Measurements from ENCODE around the gene WDR45B.
"Not testable (repeated sequence)": the region's sequence is repeated elsewhere in the genome, so short reads cannot be mapped to it uniquely, and the experiment has no call there.

Gene WDR45B

DNA sequence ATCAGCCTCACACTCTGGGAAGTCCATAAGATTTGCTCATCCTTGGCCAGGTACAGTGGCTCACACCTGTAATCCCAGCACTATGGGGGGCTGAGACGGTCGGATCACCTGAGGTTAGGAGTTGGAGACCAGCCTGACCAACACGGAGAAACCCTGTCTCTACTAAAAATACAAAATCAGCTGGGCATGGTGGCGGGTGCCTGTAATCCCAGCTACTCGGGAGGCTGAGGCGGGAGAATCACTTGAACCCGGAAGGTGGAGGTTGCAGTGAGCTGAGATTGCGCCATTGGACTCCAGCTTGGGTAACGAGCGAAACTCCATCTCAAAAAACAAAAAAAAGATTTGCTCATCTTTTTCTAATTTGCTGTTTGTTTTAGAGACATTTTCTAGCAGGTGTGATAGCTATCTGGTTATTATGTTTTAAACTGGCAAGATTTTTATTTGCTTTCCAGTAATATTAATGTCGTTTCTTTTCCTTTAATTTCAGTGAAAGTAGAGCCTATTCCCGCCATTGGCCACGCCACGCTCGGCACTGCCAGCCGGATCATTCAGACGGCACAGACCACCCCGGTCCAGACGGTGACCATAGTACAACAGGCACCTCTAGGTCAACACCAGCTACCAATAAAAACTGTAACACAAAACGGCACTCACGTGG lies 61.5 kb downstream of the WDR45B start:
- DNase-seq (ENCODE audit: low read depth in 3 of 3, low spot score in 1 of 3) = no peak

DNA sequence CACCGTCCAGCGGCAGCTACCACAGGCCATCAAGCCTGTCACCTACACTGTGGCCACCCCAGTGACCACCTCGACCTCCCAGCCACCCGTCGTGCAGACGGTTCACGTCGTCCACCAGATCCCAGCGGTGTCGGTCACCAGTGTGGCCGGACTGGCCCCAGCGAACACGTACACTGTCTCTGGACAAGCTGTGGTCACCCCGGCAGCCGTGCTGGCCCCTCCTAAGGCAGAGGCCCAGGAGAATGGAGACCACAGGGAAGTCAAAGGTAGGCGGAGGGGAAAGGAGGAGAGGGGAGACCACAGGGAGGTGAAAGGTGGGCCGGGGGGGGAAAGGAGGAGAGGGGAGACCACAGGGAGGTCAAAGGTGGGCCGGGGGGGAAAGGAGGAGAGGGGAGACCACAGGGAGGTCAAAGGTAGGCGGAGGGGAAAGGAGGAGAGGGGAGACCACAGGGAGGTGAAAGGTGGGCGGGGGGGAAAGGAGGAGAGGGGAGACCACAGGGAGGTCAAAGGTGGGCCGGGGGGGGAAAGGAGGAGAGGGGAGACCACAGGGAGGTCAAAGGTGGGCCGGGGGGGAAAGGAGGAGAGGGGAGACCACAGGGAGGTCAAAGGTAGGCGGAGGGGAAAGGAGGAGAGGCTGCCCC lies 62.2 kb downstream of the WDR45B start:
- DNase-seq (ENCODE audit: low read depth in 3 of 3, low spot score in 1 of 3) = not testable (repeated sequence)

DNA sequence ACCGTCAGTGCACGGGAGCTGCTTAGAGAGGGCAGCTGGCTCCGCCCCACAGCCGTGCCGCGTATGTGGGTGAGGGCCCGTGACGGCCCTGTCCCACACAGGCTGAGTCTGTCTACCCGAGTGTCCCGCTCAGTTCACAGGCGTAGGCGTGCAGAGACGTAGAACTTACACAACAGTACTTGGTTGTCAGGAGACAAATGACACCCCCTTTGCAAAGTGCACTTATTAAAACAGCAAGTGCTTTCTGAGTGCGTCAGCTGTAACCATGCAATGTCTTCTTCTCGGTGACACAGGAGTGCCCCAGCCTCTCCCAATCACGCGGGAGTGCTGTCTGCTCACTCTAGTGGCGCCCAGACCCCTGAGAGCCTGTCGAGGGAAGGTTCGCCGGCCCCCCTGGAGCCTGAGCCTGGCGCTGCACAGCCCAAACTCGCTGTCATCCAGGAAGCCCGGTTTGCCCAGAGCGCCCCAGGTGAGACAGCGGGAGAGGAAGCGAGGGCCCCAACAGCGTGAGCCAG lies 64.5 kb downstream of the WDR45B start:
- no peak for DNase-seq (ENCODE audit: low read depth in 3 of 3, low spot score in 1 of 3)

DNA sequence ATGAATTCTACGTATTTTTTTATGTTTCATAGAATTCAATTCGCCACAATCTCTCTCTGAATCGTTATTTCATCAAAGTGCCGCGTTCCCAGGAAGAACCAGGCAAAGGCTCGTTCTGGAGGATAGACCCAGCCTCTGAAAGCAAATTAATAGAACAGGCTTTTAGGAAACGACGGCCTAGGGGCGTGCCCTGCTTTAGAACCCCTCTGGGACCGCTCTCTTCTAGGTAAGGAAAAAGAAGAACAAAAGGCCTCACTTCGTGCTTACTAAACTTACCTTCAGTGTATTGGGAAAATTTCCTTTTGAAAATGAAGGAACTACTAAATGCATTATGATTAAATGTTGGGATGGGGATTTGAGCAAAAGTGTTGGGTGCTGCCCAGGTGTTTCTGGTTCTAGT lies 65.5 kb downstream of the WDR45B start:
- no peak for DNase-seq (ENCODE audit: low read depth in 3 of 3, low spot score in 1 of 3)

DNA sequence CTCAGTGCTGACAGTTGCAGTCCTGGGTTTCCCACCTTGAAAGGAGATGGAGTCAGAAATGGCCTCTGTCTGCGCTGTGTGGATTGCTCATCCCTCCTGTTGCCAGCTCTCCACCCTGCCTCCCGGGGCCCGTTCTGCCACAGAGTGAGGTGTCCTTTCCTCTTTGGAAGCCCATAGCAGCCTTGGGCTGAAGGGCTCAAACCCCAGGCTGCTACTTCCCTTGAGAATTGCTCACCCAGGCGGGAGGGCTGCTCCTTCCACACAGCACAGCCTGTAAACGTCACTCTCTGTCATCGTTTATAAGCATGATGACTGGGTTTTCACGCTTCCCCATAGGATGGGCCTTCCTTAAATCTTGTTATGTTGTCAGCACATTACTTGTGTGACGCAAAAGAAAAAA lies 66.0 kb downstream of the WDR45B start:
- DNase-seq (ENCODE audit: low read depth in 3 of 3, low spot score in 1 of 3) = no peak

DNA sequence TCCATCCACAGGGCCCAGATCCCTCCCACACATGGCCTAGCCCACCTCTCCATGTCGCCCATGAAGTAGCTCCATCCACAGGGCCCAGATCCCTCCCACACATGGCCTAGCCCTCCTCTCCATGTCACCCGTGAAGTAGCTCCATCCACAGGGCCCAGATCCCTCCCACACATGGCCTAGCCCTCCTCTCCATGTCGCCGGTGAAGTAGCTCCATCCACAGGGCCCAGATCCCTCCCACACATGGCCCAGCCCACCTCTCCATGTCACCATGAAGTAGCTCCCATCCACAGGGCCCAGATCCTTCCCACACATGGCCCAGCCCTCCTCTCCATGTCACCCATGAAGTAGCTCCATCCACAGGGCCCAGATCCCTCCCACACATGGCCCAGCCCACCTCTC lies 68.3 kb downstream of the WDR45B start:
- not testable (repeated sequence) for DNase-seq (ENCODE audit: low read depth in 3 of 3, low spot score in 1 of 3)

DNA sequence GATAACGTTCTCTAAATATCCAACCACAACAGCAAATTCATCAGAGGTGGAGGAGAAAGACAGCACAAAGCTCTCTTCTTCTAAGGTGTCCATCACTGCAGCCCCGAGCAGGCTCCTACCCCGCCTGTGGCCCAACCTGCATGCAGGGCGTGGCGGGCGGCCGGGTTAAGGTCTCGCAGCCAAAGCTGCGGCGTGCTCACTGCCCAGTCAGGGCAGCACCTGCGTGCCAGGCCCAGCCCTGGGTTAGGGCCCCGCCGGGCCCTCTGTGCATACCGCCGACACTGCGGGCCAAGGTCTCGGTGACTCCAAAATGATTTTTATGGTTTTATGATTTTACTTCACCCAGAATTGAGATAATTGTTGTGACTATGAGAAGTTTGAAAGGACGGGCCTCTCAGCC lies 70.9 kb downstream of the WDR45B start:
- no peak for DNase-seq (ENCODE audit: low read depth in 3 of 3, low spot score in 1 of 3)

DNA sequence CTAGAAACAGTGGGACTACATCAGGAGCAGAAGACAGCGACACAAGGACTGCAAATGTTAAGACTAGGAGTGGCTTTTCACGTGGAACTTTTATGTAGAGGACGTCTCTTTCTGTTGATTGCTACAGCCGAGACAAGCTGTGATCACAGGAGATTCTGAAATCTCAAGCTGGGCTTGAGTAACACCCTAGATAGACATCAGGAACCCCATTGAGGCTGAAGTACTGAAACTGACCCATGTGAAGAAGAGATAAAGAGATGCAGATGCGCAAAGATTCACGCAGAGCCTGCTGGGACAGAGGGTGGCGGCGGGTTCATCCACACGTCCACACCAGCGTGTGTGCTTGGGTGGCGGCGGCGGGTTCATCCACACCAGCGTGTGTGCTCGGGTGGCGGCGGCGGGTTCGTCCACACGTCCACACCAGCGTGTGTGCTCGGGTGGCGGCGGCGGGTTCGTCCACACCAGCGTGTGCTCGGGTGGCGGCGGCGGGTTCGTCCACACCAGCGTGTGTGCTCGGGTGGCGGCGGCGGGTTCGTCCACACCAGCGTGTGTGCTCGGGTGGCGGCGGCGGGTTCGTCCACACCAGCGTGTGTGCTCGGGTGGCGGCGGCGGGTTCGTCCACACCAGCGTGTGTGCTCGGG lies 72.5 kb downstream of the WDR45B start:
- not testable (repeated sequence) for DNase-seq (ENCODE audit: low read depth in 3 of 3, low spot score in 1 of 3)

DNA sequence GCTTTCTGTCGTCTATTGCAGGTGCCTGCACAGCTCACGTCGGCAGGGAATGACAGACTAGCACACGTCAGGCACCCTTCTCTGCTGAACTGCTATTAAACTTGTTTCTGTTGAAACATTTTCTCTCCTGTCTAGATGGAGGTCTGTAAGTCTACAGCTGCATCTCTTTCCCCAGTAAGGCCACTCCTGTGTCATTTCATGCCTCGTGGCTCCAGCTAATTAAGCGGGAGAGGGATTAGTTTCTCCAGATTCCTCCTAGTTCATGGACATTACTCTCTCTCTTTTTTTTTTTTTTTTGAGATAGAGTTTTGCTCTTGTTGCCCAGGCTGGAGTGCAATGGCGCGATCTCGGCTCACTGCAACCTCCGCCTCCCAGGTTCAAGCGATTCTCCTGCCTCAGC lies 74.2 kb downstream of the WDR45B start:
- DNase-seq (ENCODE audit: low read depth in 3 of 3, low spot score in 1 of 3) = no peak

DNA sequence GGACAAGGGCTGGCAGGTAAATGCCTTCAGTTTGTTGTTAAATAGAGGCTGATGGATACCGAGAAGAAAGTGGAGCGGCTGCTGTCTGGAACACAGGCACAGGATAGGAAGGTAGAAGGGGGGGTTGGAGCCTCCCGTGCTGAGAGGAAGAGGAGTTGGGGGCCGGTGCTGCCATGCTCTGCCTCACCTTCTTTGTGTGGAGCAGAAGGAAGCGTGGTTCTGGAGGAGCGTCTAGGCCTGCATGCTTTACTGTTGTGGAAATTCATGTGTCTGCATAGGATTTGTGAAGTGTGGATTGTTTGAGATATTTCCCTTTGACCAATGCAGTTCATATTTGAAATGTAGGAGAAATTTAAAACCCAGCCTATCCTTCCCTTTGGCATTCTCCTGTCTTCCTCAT lies 76.4 kb downstream of the WDR45B start:
- DNase-seq (ENCODE audit: low read depth in 3 of 3, low spot score in 1 of 3) = no peak

DNA sequence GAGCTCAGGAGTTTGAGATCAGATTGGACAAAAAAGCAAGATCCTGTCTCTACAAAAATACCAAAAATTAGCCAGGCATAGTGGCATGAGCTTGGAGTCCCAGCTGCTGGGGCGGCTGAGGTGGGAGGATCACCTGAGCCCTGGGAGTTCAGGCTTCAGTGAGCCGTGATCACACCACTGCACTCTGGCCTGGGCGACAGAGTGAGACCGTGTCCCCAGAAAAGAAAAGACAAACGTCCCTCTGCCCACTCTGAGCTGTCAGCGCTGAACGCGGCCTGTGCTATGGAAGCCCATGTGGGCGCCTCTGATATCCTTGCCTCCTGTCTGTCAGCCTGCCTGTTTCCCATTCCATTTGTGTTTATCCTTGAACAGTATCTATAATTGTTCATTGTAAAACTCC lies 78.0 kb downstream of the WDR45B start:
- no peak for DNase-seq (ENCODE audit: low read depth in 3 of 3, low spot score in 1 of 3)

DNA sequence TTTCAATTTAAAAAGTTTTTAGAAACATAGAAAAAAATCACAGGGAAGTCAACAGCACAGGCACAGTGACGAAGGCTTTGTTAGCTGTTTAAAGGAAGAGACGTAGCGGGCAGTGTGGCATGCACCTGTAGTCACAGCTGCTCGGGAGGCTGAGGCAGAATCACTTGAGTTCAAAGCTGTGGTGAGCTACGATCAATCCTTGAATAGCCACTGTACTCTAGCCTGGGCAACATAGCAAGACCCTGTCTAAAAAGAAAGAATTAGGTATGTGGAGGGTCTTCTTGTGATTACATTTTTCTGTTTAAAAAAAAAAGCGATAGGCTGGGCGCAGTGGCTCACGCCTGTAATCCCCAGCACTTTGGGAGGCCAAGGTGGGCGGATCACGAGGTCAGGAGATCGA lies 78.6 kb downstream of the WDR45B start:
- DNase-seq (ENCODE audit: low read depth in 3 of 3, low spot score in 1 of 3) = no peak

DNA sequence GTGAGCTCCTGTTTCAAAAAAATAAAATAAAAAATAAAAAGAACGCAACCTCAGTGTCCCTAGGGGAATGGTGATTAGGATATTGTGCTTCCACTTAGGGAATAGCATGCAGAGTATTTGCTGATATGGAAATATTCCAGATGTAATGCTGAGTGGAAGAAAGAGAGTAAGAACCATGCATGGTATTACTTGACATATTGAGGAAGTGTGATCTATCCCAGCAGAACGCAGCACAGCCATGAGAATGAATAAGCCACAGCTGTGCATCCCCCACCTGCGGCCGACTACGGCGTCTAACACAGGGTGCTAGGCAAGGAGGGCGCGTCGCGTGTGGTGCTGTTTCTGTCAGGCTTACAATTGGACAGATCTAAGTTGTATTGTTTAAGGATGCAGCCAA lies 79.2 kb downstream of the WDR45B start:
- DNase-seq (ENCODE audit: low read depth in 3 of 3, low spot score in 1 of 3) = no peak

DNA sequence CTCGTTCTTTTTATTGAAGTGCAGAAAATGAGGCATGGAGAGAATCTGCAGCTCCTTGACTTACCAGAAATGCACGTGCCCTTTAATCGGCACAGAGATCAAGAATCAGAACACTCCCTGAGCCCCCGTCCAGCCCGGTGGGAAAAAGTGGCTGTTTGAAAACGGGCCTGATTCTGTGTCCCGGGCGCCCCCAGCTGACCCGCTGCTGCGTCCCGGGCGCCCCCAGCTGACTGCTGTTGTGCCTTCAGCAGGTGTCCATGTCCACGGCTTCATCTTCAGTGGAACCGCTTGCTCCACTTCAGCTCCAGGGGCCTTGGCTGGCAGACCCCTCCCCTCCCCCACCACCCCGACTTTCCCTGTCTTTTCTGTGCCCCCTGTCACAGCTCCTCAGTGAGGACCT lies 81.0 kb downstream of the WDR45B start:
- DNase-seq (ENCODE audit: low read depth in 3 of 3, low spot score in 1 of 3) = no peak

DNA sequence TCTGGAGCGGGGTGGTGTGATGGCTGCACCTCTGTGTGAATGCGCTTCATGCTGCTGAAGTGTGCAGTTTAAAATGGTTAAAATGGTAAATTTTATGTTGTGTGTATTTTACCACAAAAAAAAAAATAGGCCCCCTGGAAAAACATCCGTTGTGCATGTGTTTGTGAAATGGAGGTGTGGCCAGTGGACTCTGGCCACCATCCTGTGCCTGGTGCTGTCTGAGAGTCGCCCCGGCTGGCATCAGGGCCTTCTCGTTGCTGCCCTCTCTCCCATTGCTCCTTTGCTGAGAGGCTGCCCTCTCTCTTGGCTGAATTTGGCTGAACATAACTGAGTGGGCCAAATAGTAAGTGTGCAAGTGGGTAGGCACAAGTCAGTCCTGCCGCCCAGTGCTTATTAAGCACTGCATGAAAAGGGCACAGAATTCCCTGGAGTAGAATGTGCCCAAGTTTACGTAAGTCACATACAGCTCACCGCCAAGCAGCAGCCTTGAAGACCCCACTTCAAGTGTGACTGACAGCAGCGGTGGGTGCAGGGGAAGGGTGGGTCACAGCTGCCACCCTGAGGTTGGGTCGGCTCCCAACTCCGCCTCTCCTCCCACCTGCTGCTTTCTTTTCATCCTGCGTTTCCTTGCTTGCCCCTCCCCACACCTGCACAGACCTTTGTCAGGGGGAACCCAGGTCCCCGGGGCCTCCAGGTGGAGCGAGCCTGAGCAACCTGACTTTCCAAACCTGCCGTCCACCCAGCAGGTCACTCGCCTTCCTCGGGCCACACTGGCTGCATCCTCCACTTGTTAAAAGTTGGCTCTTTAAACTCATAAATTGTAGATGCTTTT lies 81.9 kb downstream of the WDR45B start:
- no peak for DNase-seq (ENCODE audit: low read depth in 3 of 3, low spot score in 1 of 3)

DNA sequence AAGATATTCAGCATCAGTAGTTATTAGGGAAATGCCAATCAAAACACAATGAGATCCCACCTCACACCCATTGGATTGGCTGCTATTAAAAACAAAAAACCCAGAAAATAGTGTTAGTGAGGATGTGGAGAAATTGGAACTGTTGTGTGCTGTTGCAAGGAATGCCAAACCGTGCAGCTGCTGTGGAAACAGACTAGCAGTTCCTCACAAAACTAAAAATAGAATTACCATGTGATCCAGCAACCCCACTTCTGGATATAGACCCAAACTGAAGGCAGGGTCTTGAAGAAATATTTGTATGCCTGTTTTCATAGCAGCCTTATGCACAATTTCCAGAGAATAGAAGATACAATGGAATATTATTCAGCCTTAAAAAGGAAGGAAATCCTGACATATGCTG lies 82.7 kb downstream of the WDR45B start:
- DNase-seq (ENCODE audit: low read depth in 3 of 3, low spot score in 1 of 3) = no peak

All from stimulated activated CD4-positive, alpha-beta T cell treated with anti-CD3 and anti-CD28 coated beads, TNF-alpha, amount 100 ng/mL, for 1 hour (primary cell).